ENCODE data around the gene CLEC9A.

DNA sequence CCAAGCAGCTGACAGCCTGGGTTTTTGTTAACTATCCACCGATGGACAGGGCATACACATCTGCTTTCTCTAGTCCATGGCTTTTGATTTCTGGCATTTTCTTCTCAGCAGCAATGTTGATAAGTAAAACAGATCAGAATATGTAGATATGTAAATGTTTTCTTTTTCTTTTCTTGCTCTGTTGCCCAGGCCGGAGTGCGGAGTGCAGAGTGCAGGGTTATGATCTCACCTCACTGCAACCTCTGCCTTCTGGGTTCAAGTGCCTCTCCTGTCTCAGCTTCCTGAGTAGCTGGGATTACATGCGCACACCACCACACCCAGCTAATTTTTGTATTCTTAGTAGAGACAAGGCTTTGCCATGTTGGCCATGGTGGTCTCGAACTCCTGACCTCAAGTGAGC is 27.9 kb downstream of the CLEC9A start:
- TF ChIP-seq EZH2phosphoT487 (IDR thresholded peaks at IDR 0.05; ENCODE audit: borderline replicate concordance, low read depth, low read length) = no peak
- TF ChIP-seq, protein P1, sequence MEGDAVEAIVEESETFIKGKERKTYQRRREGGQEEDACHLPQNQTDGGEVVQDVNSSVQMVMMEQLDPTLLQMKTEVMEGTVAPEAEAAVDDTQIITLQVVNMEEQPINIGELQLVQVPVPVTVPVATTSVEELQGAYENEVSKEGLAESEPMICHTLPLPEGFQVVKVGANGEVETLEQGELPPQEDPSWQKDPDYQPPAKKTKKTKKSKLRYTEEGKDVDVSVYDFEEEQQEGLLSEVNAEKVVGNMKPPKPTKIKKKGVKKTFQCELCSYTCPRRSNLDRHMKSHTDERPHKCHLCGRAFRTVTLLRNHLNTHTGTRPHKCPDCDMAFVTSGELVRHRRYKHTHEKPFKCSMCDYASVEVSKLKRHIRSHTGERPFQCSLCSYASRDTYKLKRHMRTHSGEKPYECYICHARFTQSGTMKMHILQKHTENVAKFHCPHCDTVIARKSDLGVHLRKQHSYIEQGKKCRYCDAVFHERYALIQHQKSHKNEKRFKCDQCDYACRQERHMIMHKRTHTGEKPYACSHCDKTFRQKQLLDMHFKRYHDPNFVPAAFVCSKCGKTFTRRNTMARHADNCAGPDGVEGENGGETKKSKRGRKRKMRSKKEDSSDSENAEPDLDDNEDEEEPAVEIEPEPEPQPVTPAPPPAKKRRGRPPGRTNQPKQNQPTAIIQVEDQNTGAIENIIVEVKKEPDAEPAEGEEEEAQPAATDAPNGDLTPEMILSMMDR (conservative IDR thresholded peaks at IDR 0.05; ENCODE audit: low read length) = no peak

Measured in OCI-LY7 (cell line).